Transverse colon (tissue), 4 donors: Measurements from ENCODE around the gene ATP2A1.

Experiments
- EP300 ChIP-seq: sonication (generic); formaldehyde crosslinking; IDR thresholded peaks from one replicate; pipeline ENCODE4 v1.6.1; 2017; ENCODE audit warnings: antibody characterized with exemption, low read depth
- POLR2A ChIP-seq: fragments of 450-650 bp; IDR thresholded peaks from one replicate; pipeline ENCODE4 v1.6.1; 2016; ENCODE audit warnings: antibody characterized with exemption, mild to moderate bottlenecking, moderate library complexity
- POLR2AphosphoS5 ChIP-seq, 3 donors: sonication (generic); formaldehyde crosslinking; IDR thresholded peaks; one replicate each; pipeline ENCODE4 v1.6.1; 2016; ENCODE audit warnings: antibody characterized with exemption in 3 of 3
- TF ChIP-seq, protein P1 (sequence below), 5 experiments: fragments of 200-600 bp in 3 of 5; fragments of 450-650 bp in 2 of 5; sonication (generic) in 3 of 5; IDR thresholded peaks; 1 replicate in 2 of 5; 2 replicates in 3 of 5; pipeline ENCODE4 v1.5.1; 2016 to 2017; ENCODE audit warnings: antibody characterized with exemption in 5 of 5, inconsistent platforms in 3 of 5, mild to moderate bottlenecking in 2 of 5, moderate library complexity in 1 of 5

DNA sequence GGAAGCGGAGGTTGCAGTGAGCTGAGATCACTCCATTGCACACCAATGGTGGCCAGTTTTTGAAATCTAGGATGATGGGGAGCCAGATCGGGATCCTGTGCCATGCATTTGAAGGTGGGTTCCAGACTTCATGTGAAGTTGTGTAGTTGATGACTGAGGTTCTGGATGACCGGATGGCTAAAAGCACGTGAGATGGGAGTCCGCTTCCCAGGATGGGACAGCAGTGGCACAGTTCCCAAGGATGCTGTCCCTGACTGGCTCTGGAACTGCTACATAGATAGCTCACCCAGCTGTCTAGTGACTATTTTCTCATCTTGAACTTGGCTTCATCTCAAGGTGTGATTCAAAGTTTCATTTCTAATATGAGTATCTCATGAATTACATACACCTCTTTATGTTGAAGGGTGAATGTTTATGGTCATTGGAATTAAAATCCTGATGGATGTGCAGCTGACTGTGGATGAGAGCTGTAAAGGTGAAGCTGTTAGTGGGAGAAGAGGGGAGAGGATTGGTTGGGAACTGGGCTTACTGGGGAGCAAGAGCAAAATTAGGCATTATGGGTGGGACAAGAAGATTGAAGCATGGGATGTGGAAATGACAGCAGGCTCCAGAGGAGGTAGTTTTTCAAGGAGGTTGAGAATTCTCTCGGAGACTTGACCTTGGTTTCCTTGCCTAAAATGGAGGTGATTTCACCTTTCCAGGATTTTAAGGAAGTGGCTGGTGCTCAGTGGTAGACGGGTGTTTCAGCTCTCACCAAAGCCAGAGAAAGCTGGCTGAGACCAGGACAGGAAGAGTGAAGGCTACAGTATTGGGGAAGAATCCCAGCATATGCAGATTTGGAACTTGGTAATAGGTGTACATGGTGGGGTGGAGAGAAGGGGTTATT lies 40.4 kb upstream of the ATP2A1 start:
- TF ChIP-seq, protein P1, sequence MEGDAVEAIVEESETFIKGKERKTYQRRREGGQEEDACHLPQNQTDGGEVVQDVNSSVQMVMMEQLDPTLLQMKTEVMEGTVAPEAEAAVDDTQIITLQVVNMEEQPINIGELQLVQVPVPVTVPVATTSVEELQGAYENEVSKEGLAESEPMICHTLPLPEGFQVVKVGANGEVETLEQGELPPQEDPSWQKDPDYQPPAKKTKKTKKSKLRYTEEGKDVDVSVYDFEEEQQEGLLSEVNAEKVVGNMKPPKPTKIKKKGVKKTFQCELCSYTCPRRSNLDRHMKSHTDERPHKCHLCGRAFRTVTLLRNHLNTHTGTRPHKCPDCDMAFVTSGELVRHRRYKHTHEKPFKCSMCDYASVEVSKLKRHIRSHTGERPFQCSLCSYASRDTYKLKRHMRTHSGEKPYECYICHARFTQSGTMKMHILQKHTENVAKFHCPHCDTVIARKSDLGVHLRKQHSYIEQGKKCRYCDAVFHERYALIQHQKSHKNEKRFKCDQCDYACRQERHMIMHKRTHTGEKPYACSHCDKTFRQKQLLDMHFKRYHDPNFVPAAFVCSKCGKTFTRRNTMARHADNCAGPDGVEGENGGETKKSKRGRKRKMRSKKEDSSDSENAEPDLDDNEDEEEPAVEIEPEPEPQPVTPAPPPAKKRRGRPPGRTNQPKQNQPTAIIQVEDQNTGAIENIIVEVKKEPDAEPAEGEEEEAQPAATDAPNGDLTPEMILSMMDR (IDR thresholded peaks at IDR 0.05), result no peak
- TF ChIP-seq POLR2A (no peak), EP300 (no peak), POLR2AphosphoS5 (IDR thresholded peaks at IDR 0.05) (no peak)
